Karpas-422 (cell line): ENCODE results near the gene PCDH15. TPM values are rescaled to one million over a fixed set of nuclear protein-coding genes. Genes with fewer than 3 reads are reported as not detected.

Experiments used
- DNase-seq: peaks from one replicate; pipeline ENCODE4 v3.0.0-alpha.2; 2015
- H2AFZ ChIP-seq: fragments of 200-600 bp; sonication (generic); 2 replicates; pipeline ENCODE4 v1.6.1; 2014; ENCODE audit warnings: antibody characterized with exemption, low read length, mixed read lengths
- H3K27ac ChIP-seq: fragments of 200-600 bp; sonication (generic); 2 replicates; pipeline ENCODE4 v1.5.1; 2014; ENCODE audit warnings: mild to moderate bottlenecking, low read length, moderate library complexity
- H3K27me3 ChIP-seq: fragments of 200-600 bp; sonication (generic); 2 replicates; pipeline ENCODE4 v1.6.1; 2014; ENCODE audit warnings: low read length, mixed read lengths
- H3K36me3 ChIP-seq: fragments of 200-600 bp; sonication (generic); 2 replicates; pipeline ENCODE4 v1.6.1; 2014; ENCODE audit warnings: low read length, mixed read lengths; ENCODE audit not compliant: insufficient read depth
- H3K4me1 ChIP-seq: fragments of 200-600 bp; sonication (generic); 2 replicates; pipeline ENCODE4 v1.6.1; 2014; ENCODE audit warnings: mild to moderate bottlenecking, low read length, mixed read lengths
- H3K4me2 ChIP-seq: fragments of 200-600 bp; sonication (generic); 2 replicates; pipeline ENCODE4 v1.6.1; 2014; ENCODE audit warnings: low read length, low read depth, mild to moderate bottlenecking; ENCODE audit not compliant: poor library complexity, severe bottlenecking
- H3K4me3 ChIP-seq: fragments of 200-600 bp; sonication (generic); 2 replicates; pipeline ENCODE4 v1.5.1; 2014; ENCODE audit warnings: mild to moderate bottlenecking, antibody characterized with exemption, low read length, mixed read lengths
- H3K79me2 ChIP-seq: fragments of 200-600 bp; sonication (generic); 2 replicates; pipeline ENCODE4 v1.6.1; 2014; ENCODE audit warnings: mild to moderate bottlenecking, low read length, mixed read lengths
- H3K9ac ChIP-seq: fragments of 200-600 bp; sonication (generic); 2 replicates; pipeline ENCODE4 v1.6.0; 2014; ENCODE audit warnings: low read length
- H3K9me2 ChIP-seq: fragments of 200-600 bp; sonication (generic), shearing (Covaris generic); replicated peaks from 2 replicates; pipeline ENCODE4 v1.6.0; 2014; ENCODE audit warnings: mild to moderate bottlenecking, low read length, moderate library complexity; ENCODE audit not compliant: insufficient read depth
- H3K9me3 ChIP-seq: fragments of 300-700, 200-600 bp; sonication (generic); 2 replicates; pipeline ENCODE4 v1.6.1; 2014; ENCODE audit warnings: low read length, mixed read lengths
- H4K20me1 ChIP-seq: fragments of 200-600 bp; sonication (generic); 2 replicates; pipeline ENCODE4 v1.6.1; 2014; ENCODE audit warnings: mild to moderate bottlenecking, antibody characterized with exemption, low read length, low read depth; ENCODE audit not compliant: insufficient read depth
- total RNA-seq: library from RNA; depleted of rRNA; stranded (reverse); fragments of >200 nt; shearing (Covaris generic); gene quantifications from 2 replicates; pipeline ENCODE4 v1.2.3, GENCODE V29; 2014; ENCODE audit warnings: low replicate concordance

PCDH15 gene
- total RNA-seq, 1 experiment from 2014 or later = not detected

- no peak overlapping the region for H3K9ac ChIP-seq
- no peaks in the 10 kb centered on the region for H3K36me3 ChIP-seq
- no peaks in the 10 kb centered on the region for H3K79me2 ChIP-seq
- no peak overlapping the region for H3K4me2 ChIP-seq
- H3K9me2 ChIP-seq = no peaks in the 10 kb centered on the region
- H4K20me1 ChIP-seq = no peaks in the 10 kb centered on the region
- no peak overlapping the region for H2AFZ ChIP-seq
- DNase-seq = no peak
- H3K27me3 ChIP-seq = no peaks in the 10 kb centered on the region
- H3K4me1 ChIP-seq = no peaks in the 10 kb centered on the region
- H3K27ac ChIP-seq = no peak overlapping the region
- H3K4me3 ChIP-seq = no peak overlapping the region
- H3K9me3 ChIP-seq = peaks cover 8% of the 10 kb centered on the region; the same call in 1 of the 2 replicates
Observed at GRCh38 chr10:54799506-54799905, 1.5 kb downstream of the PCDH15 start.

DNA sequence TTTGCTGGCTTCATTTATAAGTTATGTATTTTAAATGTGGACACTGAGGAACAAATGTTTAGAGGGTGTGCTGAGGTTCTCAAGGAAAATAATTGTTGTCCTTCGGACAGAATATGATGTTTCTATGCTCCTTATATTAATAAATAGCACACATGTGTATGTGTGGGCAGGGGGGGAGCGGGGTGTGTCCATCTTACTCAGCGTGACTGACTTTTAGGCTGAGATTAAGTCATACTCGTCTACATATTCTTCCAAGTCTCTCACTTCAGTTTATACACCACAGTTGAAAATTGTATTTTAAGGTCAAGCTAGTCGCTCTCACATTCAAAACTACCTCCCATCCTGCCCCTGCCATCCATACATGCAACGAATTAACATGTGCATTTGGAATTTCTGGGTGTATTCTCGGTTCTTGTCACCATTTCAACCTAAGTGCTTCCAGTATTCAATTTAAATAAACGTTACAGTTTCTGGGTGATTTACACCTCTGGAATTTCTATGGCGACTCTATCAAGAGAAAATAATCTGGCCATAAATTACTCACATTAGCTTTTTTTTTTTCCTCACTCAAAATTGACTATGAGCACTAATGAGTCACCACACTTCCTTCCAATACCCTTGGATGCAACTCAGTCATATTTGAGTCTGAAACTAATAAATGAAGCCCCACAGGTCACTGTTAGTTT is 3.3 kb downstream of the PCDH15 start:
- Histone ChIP-seq H3K9me3 (peaks cover 13% of the 10 kb centered on the region), H3K4me1 (no peaks in the 10 kb centered on the region), H3K36me3 (no peaks in the 10 kb centered on the region), H3K27me3 (no peaks in the 10 kb centered on the region), H3K9me2 (no peaks in the 10 kb centered on the region), H3K9ac (no peak overlapping the region), H3K27ac (no peak overlapping the region), H2AFZ (no peak overlapping the region), H3K79me2 (no peaks in the 10 kb centered on the region), H4K20me1 (no peaks in the 10 kb centered on the region), H3K4me2 (no peak overlapping the region), H3K4me3 (no peak overlapping the region)
- DNase-seq = no peak

- H3K9ac ChIP-seq = no peak overlapping the region
- H3K9me3 ChIP-seq = peaks cover 16% of the 10 kb centered on the region
- H3K4me1 ChIP-seq = no peaks in the 10 kb centered on the region
- DNase-seq = no peak
- H3K36me3 ChIP-seq = no peaks in the 10 kb centered on the region
- no peak overlapping the region for H3K4me3 ChIP-seq
- H3K9me2 ChIP-seq = no peaks in the 10 kb centered on the region
- H3K27me3 ChIP-seq = no peaks in the 10 kb centered on the region
- H3K27ac ChIP-seq = no peak overlapping the region
- H3K4me2 ChIP-seq = no peak overlapping the region
- H2AFZ ChIP-seq = no peak overlapping the region
- no peaks in the 10 kb centered on the region for H3K79me2 ChIP-seq
- H4K20me1 ChIP-seq = no peaks in the 10 kb centered on the region
Observed at GRCh38 chr10:54796881-54797280, 4.2 kb downstream of the PCDH15 start.

DNA sequence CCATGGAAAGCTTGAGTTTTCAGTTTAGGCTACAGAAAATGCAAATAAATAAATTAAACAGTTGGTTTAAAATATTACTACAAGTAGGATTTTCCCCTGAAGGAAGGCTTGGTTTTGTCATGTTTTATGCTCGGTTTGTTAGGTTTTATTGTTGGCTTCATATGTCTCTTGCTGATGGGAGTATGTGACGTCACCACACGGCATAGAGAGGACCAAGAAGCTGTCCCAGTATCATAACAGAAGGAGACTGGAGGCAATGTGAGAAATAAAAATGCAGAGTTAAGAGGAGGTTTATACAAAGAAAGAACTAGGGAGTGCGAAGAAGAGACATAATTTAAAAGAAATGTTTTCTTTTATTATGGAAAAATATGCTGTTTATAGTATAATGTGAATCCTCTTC is 24.4 kb downstream of the PCDH15 start:
- Histone ChIP-seq H3K36me3 (no peaks in the 10 kb centered on the region), H3K79me2 (no peaks in the 10 kb centered on the region), H3K4me1 (no peaks in the 10 kb centered on the region), H3K27ac (no peak overlapping the region), H2AFZ (no peak overlapping the region), H3K4me2 (no peak overlapping the region), H3K27me3 (no peaks in the 10 kb centered on the region), H3K9me2 (no peaks in the 10 kb centered on the region), H3K4me3 (no peak overlapping the region), H4K20me1 (no peaks in the 10 kb centered on the region), H3K9me3 (peaks cover 22% of the 10 kb centered on the region), H3K9ac (no peak overlapping the region)
- no peak for DNase-seq

GRCh38 chr10:54772468-54773122 is 28.4 kb downstream of the PCDH15 start:
- no peak overlapping the region for H3K4me3 ChIP-seq
- peaks cover 21% of the 10 kb centered on the region for H3K9me3 ChIP-seq
- H3K9ac ChIP-seq = no peak overlapping the region
- H3K4me2 ChIP-seq = no peak overlapping the region
- DNase-seq = no peak
- no peaks in the 10 kb centered on the region for H3K36me3 ChIP-seq
- H3K27me3 ChIP-seq = no peaks in the 10 kb centered on the region
- no peaks in the 10 kb centered on the region for H3K79me2 ChIP-seq
- H2AFZ ChIP-seq = no peak overlapping the region
- H3K27ac ChIP-seq = no peak overlapping the region
- no peaks in the 10 kb centered on the region for H3K9me2 ChIP-seq
- H3K4me1 ChIP-seq = no peaks in the 10 kb centered on the region
- H4K20me1 ChIP-seq = no peaks in the 10 kb centered on the region

DNA sequence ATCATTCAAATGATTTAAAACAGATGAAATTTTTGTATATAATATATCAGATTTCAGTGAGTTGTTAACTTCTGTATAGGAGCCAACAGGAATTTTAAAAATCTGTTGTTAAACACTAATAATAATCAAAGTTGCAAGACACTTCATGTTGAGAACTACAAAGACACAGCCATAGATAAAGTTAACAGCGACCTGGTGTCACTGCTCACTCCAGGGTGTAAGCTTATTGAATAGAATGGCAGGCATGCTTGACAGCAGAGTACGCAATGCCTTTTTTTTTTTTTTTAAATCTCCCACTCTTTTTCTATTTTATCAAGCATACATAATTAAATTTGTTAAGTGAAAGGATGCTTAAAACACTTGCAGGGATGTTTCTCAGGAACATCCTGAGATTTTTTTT is 32.0 kb downstream of the PCDH15 start:
- no peaks in the 10 kb centered on the region for H3K27me3 ChIP-seq
- no peak overlapping the region for H3K9ac ChIP-seq
- H4K20me1 ChIP-seq = no peaks in the 10 kb centered on the region
- H3K9me3 ChIP-seq = peaks cover 16% of the 10 kb centered on the region
- no peak for DNase-seq
- no peak overlapping the region for H3K4me2 ChIP-seq
- H3K4me1 ChIP-seq = no peaks in the 10 kb centered on the region
- no peaks in the 10 kb centered on the region for H3K9me2 ChIP-seq
- H2AFZ ChIP-seq = no peak overlapping the region
- no peaks in the 10 kb centered on the region for H3K36me3 ChIP-seq
- no peak overlapping the region for H3K27ac ChIP-seq
- no peak overlapping the region for H3K4me3 ChIP-seq
- H3K79me2 ChIP-seq = no peaks in the 10 kb centered on the region

- Histone ChIP-seq H2AFZ (no peak overlapping the region), H3K9ac (no peak overlapping the region), H3K27ac (no peak overlapping the region), H3K4me3 (no peak overlapping the region), H3K9me3 (peaks cover 19% of the 10 kb centered on the region), H3K4me2 (no peak overlapping the region), H3K4me1 (no peaks in the 10 kb centered on the region), H3K36me3 (no peaks in the 10 kb centered on the region), H3K79me2 (no peaks in the 10 kb centered on the region), H3K9me2 (no peaks in the 10 kb centered on the region), H3K27me3 (no peaks in the 10 kb centered on the region), H4K20me1 (no peaks in the 10 kb centered on the region)
- DNase-seq = no peak
Observed at GRCh38 chr10:54758791-54759190, 42.2 kb downstream of the PCDH15 start.

GRCh38 chr10:54749623-54750022 is 51.4 kb downstream of the PCDH15 start:
- Histone ChIP-seq H2AFZ (no peak overlapping the region), H3K27me3 (no peaks in the 10 kb centered on the region), H3K4me1 (no peaks in the 10 kb centered on the region), H3K4me2 (no peak overlapping the region), H3K36me3 (no peaks in the 10 kb centered on the region), H3K9me3 (peaks cover 28% of the 10 kb centered on the region), H3K79me2 (no peaks in the 10 kb centered on the region), H3K9ac (no peak overlapping the region), H4K20me1 (no peaks in the 10 kb centered on the region), H3K4me3 (no peak overlapping the region), H3K9me2 (no peaks in the 10 kb centered on the region), H3K27ac (no peak overlapping the region)
- DNase-seq = no peak
